B cell (primary cell): ENCODE measurements around the gene BACH2. TPM values are rescaled to one million over a fixed set of nuclear protein-coding genes. Genes with fewer than 3 reads are reported as not detected.

Experiments used
- ATAC-seq: fragments of 200-7000 bp; cut with Tn5 transposase; one replicate; pipeline ENCODE4 v1.10.0; 2021; ENCODE audit warnings: low read depth, mild to moderate bottlenecking, moderate number of reproducible peaks, moderate library complexity
- CTCF ChIA-PET: fragments of 350-600 bp; sonication (Branson Sonifier 250); formaldehyde crosslinking; loops from one replicate; lab custom pipeline; 2021; ENCODE audit warnings: antibody characterized with exemption, inconsistent platforms; lab: Charles Lee
- POLR2A ChIA-PET: fragments of 350-600 bp; sonication (Branson Sonifier 250); formaldehyde crosslinking; loops from one replicate; lab custom pipeline; 2021; ENCODE audit warnings: antibody characterized with exemption; lab: Charles Lee
- DNase-seq: peaks from one replicate; pipeline ENCODE4 v3.0.0; 2013
- H2AFZ ChIP-seq: 2 replicates; pipeline ENCODE4 v1.6.1; 2012; ENCODE audit warnings: mild to moderate bottlenecking, low read depth, low read length; ENCODE audit not compliant: insufficient read depth, poor library complexity, severe bottlenecking
- H3K27ac ChIP-seq, 2 donors: 1 replicate in 1 of 2; 2 replicates in 1 of 2; pipeline ENCODE4 v1.5.1; 2012 to 2013; ENCODE audit warnings: low read length in 2 of 2, mild to moderate bottlenecking in 2 of 2, moderate library complexity in 1 of 2
- H3K27me3 ChIP-seq, 4 experiments: fragments of 200-600 bp in 1 of 4; sonication (generic) in 1 of 4; replicated peaks in 1 of 4; 1 replicate in 2 of 4; 2 replicates in 2 of 4; pipeline versions ENCODE4 v1.6.1 to v1.7.0; 2013 to 2016; ENCODE audit warnings: low read length in 3 of 4, mild to moderate bottlenecking in 2 of 4, mixed read lengths in 1 of 4, moderate library complexity in 1 of 4; ENCODE audit not compliant: insufficient read depth in 4 of 4, control insufficient read depth in 3 of 4; ENCODE audit errors: control extremely low read depth in 1 of 4
- H3K36me3 ChIP-seq, 2 experiments: replicated peaks in 1 of 2; 1 replicate in 1 of 2; 2 replicates in 1 of 2; pipeline versions ENCODE4 v1.6.1 to v1.7.1; 2013; ENCODE audit warnings: low read length in 1 of 2; ENCODE audit not compliant: insufficient read depth in 2 of 2, control insufficient read depth in 1 of 2; ENCODE audit errors: control extremely low read depth in 1 of 2, extremely low read depth in 1 of 2
- H3K4me1 ChIP-seq, 2 donors: fragments of 200-600 bp in 1 of 2; sonication (generic) in 1 of 2; 1 replicate in 1 of 2; 2 replicates in 1 of 2; pipeline versions ENCODE4 v1.5.1 to v1.6.1; 2013 to 2017; ENCODE audit warnings: low read length in 2 of 2; ENCODE audit not compliant: control insufficient read depth in 2 of 2, insufficient read depth in 2 of 2
- H3K4me2 ChIP-seq: replicated peaks from 2 replicates; pipeline ENCODE3; 2012; ENCODE audit warnings: mild to moderate bottlenecking, low read depth, low read length; ENCODE audit not compliant: poor library complexity, severe bottlenecking
- H3K4me3 ChIP-seq, 5 experiments: fragments of 200-600 bp in 1 of 5; sonication (generic) in 1 of 5; 1 replicate in 3 of 5; 2 replicates in 2 of 5; pipeline versions ENCODE4 v1.5.1 to v1.7.0; 2011 to 2016; ENCODE audit warnings: low read length in 4 of 5, mild to moderate bottlenecking in 4 of 5, low read depth in 2 of 5, control low read depth in 1 of 5, moderate library complexity in 1 of 5; ENCODE audit not compliant: insufficient read depth in 1 of 5; ENCODE audit errors: control extremely low read depth in 1 of 5, extremely low read depth in 1 of 5
- H3K79me2 ChIP-seq: fragments of 200-600 bp; sonication (generic); one replicate; pipeline ENCODE4 v1.6.0; 2016; ENCODE audit warnings: low read length; ENCODE audit not compliant: control insufficient read depth, insufficient read depth
- H3K9ac ChIP-seq: fragments of 200-600 bp; sonication (generic); 2 replicates; pipeline ENCODE4 v1.6.1; 2017; ENCODE audit warnings: mild to moderate bottlenecking, low read length, moderate library complexity
- H3K9me3 ChIP-seq, 3 donors: one replicate each; pipeline versions ENCODE4 v1.6.1 to v1.7.1; 2013; ENCODE audit warnings: low read length in 2 of 3; ENCODE audit not compliant: control insufficient read depth in 2 of 3, insufficient read depth in 1 of 3; ENCODE audit errors: control extremely low read depth in 1 of 3
- H4K20me1 ChIP-seq: 2 replicates; pipeline ENCODE4 v1.6.0; 2012; ENCODE audit warnings: mild to moderate bottlenecking, low read length; ENCODE audit not compliant: insufficient read depth, control insufficient read depth, poor library complexity, severe bottlenecking
- H3K27ac Mint-ChIP-seq: one replicate; pipeline ENCODE4 v1.8.0; 2021; ENCODE audit warnings: mixed read lengths
- H3K27me3 Mint-ChIP-seq: one replicate; pipeline ENCODE4 v1.8.0; 2021; ENCODE audit warnings: mixed read lengths
- H3K4me1 Mint-ChIP-seq: one replicate; pipeline ENCODE4 v1.8.0; 2021; ENCODE audit warnings: mixed read lengths
- H3K4me3 Mint-ChIP-seq: one replicate; pipeline ENCODE4 v1.8.0; 2021; ENCODE audit warnings: mixed read lengths
- H3K9me3 Mint-ChIP-seq: one replicate; pipeline ENCODE4 v1.8.0; 2022; ENCODE audit warnings: mixed read lengths; ENCODE audit not compliant: insufficient read depth
- EZH2 ChIP-seq: IDR thresholded peaks from 2 replicates; pipeline ENCODE4 v1.6.1; 2012; ENCODE audit warnings: borderline replicate concordance, low read depth, mild to moderate bottlenecking, moderate library complexity, low read length; ENCODE audit not compliant: insufficient read depth, poor library complexity, severe bottlenecking
- WGBS: methylation state at CpG from one replicate; pipeline ENCODE4 v1.1.5; 2013; ENCODE audit warnings: missing lambda C conversion rate; ENCODE audit not compliant: insufficient coverage; 5-methylcytosine and 5-hydroxymethylcytosine counted together
- intact Hi-C: fragments of 100-400 bp; cut with micrococcal nuclease; formaldehyde crosslinking; loops from one replicate; pipeline ENCODE4 v1.10.0; 2022
- polyA plus RNA-seq: library from polyadenylated mRNA; depleted of rRNA; stranded (reverse); fragments of >200 nt; gene quantifications from 2 replicates; pipeline ENCODE4 v1.2.3, GENCODE V29; 2012
- total RNA-seq, 2 donors: library from RNA; stranded (reverse); fragments of 120-200 nt in 1 of 2; gene quantifications; 1 replicate in 1 of 2; 2 replicates in 1 of 2; pipeline versions ENCODE4 v1.2.3 to v1.2.4, GENCODE V29; 2013 to 2022
- TF ChIP-seq, protein P1 (sequence below): fragments of 200-600 bp; IDR thresholded peaks from one replicate; pipeline ENCODE4 v1.8.0; 2022; ENCODE audit warnings: antibody characterized with exemption, mild to moderate bottlenecking

Gene BACH2
- total and polyA plus RNA-seq, 2 donors (not counting 1 experiment from before 2014, with no cell fraction given), result 41.1 to 235 TPM

DNA sequence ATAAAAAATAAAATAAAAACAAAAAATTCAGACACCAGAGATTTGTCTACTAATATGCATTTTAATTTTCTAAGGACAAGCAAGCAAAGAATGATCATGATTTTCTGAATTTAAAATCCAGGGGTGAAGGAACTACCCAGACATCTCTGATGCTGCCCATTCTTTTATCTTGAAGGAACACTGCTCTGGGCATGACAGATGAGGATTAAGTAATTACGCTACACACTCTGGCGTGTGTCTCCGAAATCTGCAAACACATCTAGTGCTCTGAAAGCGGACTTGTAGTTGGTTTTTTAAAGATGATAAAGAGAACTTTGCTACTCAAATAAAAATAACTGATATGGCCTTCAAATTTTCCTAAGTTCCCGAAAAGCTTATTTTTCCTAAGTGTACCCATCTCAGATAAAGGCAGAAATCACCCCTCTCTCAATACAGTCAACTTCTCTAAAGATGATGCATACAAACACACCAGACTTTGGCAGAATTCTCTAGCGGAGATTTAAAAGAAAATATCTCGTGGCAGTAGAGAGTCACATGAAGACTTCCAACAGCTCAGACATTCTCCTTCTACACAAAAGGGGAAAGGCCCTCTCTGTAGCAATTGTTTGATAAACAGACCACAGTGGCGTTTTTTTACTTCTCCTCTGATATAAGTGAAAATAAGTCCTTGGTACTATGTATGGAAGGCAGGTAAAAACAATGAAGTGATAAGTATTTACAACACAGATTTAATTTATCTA lies 133.8 kb downstream of the BACH2 start:
- Histone ChIP-seq H3K27ac (peak overlapping the region in 1 of 2 donors; percentile 7), H3K9me3 (no peaks in the 10 kb centered on the region), H3K4me2 (no peak overlapping the region), H3K4me1 (peaks cover 17 to 38% of the 10 kb centered on the region in 2 donors), H3K79me2 (peaks cover 80% of the 10 kb centered on the region), H4K20me1 (peaks cover 38% of the 10 kb centered on the region), H3K27me3 (no peaks in the 10 kb centered on the region), H2AFZ (no peak overlapping the region), H3K9ac (no peak overlapping the region), H3K4me3 (no peak overlapping the region), H3K36me3 (peaks cover 0 to 10% of the 10 kb centered on the region in 2 experiments)
- H3K27me3 Mint-ChIP-seq, result no peaks in the 10 kb centered on the region
- no peak overlapping the region for H3K4me3 Mint-ChIP-seq
- peaks cover 62% of the 10 kb centered on the region for H3K4me1 Mint-ChIP-seq
- ChIA-PET POLR2A (no interaction called here), CTCF (interaction anchor here (1.0 to 1.2 kb wide), 2 partner anchors 15 kb away, joined by 4 to 6 read pairs; no protein-coding TSS in a partner anchor)
- no peak overlapping the region for H3K27ac Mint-ChIP-seq
- ATAC-seq (no peak), DNase-seq (no peak)
- no peaks in the 10 kb centered on the region for H3K9me3 Mint-ChIP-seq
- TF ChIP-seq EZH2, result no peak
- TF ChIP-seq, protein P1, sequence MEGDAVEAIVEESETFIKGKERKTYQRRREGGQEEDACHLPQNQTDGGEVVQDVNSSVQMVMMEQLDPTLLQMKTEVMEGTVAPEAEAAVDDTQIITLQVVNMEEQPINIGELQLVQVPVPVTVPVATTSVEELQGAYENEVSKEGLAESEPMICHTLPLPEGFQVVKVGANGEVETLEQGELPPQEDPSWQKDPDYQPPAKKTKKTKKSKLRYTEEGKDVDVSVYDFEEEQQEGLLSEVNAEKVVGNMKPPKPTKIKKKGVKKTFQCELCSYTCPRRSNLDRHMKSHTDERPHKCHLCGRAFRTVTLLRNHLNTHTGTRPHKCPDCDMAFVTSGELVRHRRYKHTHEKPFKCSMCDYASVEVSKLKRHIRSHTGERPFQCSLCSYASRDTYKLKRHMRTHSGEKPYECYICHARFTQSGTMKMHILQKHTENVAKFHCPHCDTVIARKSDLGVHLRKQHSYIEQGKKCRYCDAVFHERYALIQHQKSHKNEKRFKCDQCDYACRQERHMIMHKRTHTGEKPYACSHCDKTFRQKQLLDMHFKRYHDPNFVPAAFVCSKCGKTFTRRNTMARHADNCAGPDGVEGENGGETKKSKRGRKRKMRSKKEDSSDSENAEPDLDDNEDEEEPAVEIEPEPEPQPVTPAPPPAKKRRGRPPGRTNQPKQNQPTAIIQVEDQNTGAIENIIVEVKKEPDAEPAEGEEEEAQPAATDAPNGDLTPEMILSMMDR, result no peak
- intact Hi-C loops, result no loop called here
- WGBS, result no CpG with 5 or more reads among the region's 8 CpGs

DNA sequence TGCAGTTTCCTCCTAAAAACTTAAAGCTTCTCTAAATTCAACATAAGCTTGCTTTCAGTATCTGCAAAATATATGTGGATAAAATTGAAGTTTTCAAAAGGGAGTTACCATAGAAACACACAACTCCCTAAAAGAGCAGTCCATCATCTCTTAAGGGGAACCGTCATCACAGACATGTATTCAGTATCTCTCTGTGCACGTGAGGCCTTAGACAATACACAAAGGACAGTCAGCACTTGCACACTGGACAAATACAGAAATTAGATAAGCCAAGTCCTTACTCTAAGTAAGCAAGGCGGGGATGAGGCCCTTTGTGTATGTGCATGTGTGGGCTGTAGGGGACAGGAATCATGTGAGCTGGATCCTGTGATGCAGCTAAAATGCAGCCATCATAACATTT lies 136.6 kb downstream of the BACH2 start:
- H3K4me1 ChIP-seq, result peaks cover 41 to 66% of the 10 kb centered on the region in 2 donors
- no peaks in the 10 kb centered on the region for H3K9me3 Mint-ChIP-seq
- peak overlapping the region; percentile 17 for H3K27ac Mint-ChIP-seq
- ATAC-seq (no peak), DNase-seq (peak; percentile 17)
- TF ChIP-seq EZH2, result no peak
- TF ChIP-seq, protein P1, result no peak
- no peaks in the 10 kb centered on the region for H3K27me3 ChIP-seq
- peaks cover 64% of the 10 kb centered on the region for H4K20me1 ChIP-seq
- H3K4me3 ChIP-seq, result no peak overlapping the region
- H3K4me1 Mint-ChIP-seq, result peaks cover 70% of the 10 kb centered on the region
- peak overlapping the region; percentile 1 for H3K4me2 ChIP-seq
- no peak overlapping the region for H2AFZ ChIP-seq
- peaks cover 0 to 12% of the 10 kb centered on the region in 2 experiments for H3K36me3 ChIP-seq
- WGBS, result 20% methylated on average over 1 of the region's 3 CpGs
- intact Hi-C loops, result no loop called here
- CTCF ChIA-PET, result interaction anchor here (0.7 to 1.1 kb wide), 3 partner anchors 18 to 234 kb away, joined by 3 to 4 read pairs (median 3); no protein-coding TSS in a partner anchor
- H3K4me3 Mint-ChIP-seq, result no peak overlapping the region
- no peaks in the 10 kb centered on the region for H3K27me3 Mint-ChIP-seq
- no peaks in the 10 kb centered on the region for H3K9me3 ChIP-seq
- POLR2A ChIA-PET, result no interaction called here
- peaks cover 92% of the 10 kb centered on the region for H3K79me2 ChIP-seq
- no peak overlapping the region for H3K9ac ChIP-seq
- peak overlapping the region in 1 of 2 donors; percentile 13 for H3K27ac ChIP-seq
